Suppressor macrophage treated with lipopolysaccharide for 1 hour (primary cell): ENCODE data around the gene SLAIN1.

Source experiments
- DNase-seq, 3 donors: peaks; one replicate each; pipeline ENCODE4 v3.0.0-alpha.2; 2020 to 2022

Gene SLAIN1

GRCh38 chr13:77752512-77753069 lies 55.1 kb downstream of the SLAIN1 start:
- DNase-seq = no peak

GRCh38 chr13:77760893-77761292 lies 63.4 kb downstream of the SLAIN1 start:
- DNase-seq = no peak

- peak; percentile 44 to 50 (median 47) for DNase-seq
These were observed 69.9 kb downstream of the SLAIN1 start for GRCh38 chr13:77767413-77767812.

- no peak for DNase-seq
These were observed 76.7 kb downstream of the SLAIN1 start for GRCh38 chr13:77774181-77774580.

GRCh38 chr13:77776704-77777103 lies 79.2 kb downstream of the SLAIN1 start:
- no peak for DNase-seq

GRCh38 chr13:77779552-77780272 lies 82.2 kb downstream of the SLAIN1 start:
- peak; percentile 65 to 82 (median 82) for DNase-seq

GRCh38 chr13:77781808-77782207 lies 84.3 kb downstream of the SLAIN1 start:
- no peak for DNase-seq

GRCh38 chr13:77784515-77784914 lies 87.0 kb downstream of the SLAIN1 start:
- DNase-seq = no peak

GRCh38 chr13:77786695-77787287 lies 89.3 kb downstream of the SLAIN1 start:
- peak in 1 of 3 donors; percentile 14 for DNase-seq

- DNase-seq = peak; percentile 19 to 52 (median 46)
These were observed 91.9 kb downstream of the SLAIN1 start for GRCh38 chr13:77789376-77789775.

GRCh38 chr13:77800219-77800618 lies 102.7 kb downstream of the SLAIN1 start:
- peak in 2 of 3 donors; percentile 10 to 40 for DNase-seq

GRCh38 chr13:77806518-77806917 lies 109.0 kb downstream of the SLAIN1 start:
- no peak for DNase-seq

GRCh38 chr13:77807431-77808135 lies 110.1 kb downstream of the SLAIN1 start:
- DNase-seq = no peak

GRCh38 chr13:77810430-77810829 lies 112.9 kb downstream of the SLAIN1 start:
- DNase-seq = peak in 2 of 3 donors; percentile 20 to 47

GRCh38 chr13:77810878-77811277 lies 113.4 kb downstream of the SLAIN1 start:
- DNase-seq = no peak

- no peak for DNase-seq
These were observed 113.9 kb downstream of the SLAIN1 start for GRCh38 chr13:77811381-77811780.

- no peak for DNase-seq
These were observed 114.5 kb downstream of the SLAIN1 start for GRCh38 chr13:77811981-77812380.
